Activated CD8-positive, alpha-beta memory T cell treated with anti-CD3 and anti-CD28 coated beads, Interleukin-2, amount 50 U/mL, for 4 hours (primary cell): ENCODE data around the gene CHCHD1.
"Not testable (repeated sequence)": the region's sequence is repeated elsewhere in the genome, so short reads cannot be mapped to it uniquely, and the experiment has no call there.

Source experiments
- DNase-seq: peaks from one replicate; pipeline ENCODE4 v3.0.0-alpha.2; 2020

Gene CHCHD1

GRCh38 chr10:73771722-73772280, 10.0 kb upstream of the CHCHD1 start:
- DNase-seq, result peak; percentile 77

- DNase-seq, result peak; percentile 80
Observed at GRCh38 chr10:73772281-73773151, 9.3 kb upstream of the CHCHD1 start.

- DNase-seq, result no peak
Observed at GRCh38 chr10:73773152-73773879, 8.5 kb upstream of the CHCHD1 start.

- DNase-seq, result no peak
Observed at GRCh38 chr10:73774637-73775036, 7.2 kb upstream of the CHCHD1 start.

- DNase-seq, result no peak
Observed at GRCh38 chr10:73779018-73779417, 2.8 kb upstream of the CHCHD1 start.

GRCh38 chr10:73779539-73780197, 2.2 kb upstream of the CHCHD1 start:
- DNase-seq, result no peak

GRCh38 chr10:73780301-73780700, 1.5 kb upstream of the CHCHD1 start:
- no peak for DNase-seq

- no peak for DNase-seq
Observed at GRCh38 chr10:73780966-73781365, 882 bp upstream of the CHCHD1 start.

GRCh38 chr10:73781548-73781878, 335 bp upstream of the CHCHD1 start:
- DNase-seq, result no peak

GRCh38 chr10:73782749-73783085, 869 bp downstream of the CHCHD1 start:
- no peak for DNase-seq

GRCh38 chr10:73785211-73785720, 3.4 kb downstream of the CHCHD1 start, which contains the start of gene ZSWIM8:
Gene ZSWIM8 (plus strand): TSS chr10:73785606. CDS start chr10:73785879, 273 bp downstream.
- DNase-seq, result peak; percentile 81

- peak; percentile 48 for DNase-seq
Observed at GRCh38 chr10:73785721-73786511, 4.1 kb downstream of the CHCHD1 start.

- DNase-seq, result no peak
Observed at GRCh38 chr10:73786512-73786885, 4.7 kb downstream of the CHCHD1 start.

- not testable (repeated sequence) for DNase-seq
Observed at GRCh38 chr10:73787031-73787800, 5.4 kb downstream of the CHCHD1 start.

GRCh38 chr10:73788864-73789658, 7.2 kb downstream of the CHCHD1 start:
- DNase-seq, result no peak

GRCh38 chr10:73789659-73790055, 7.8 kb downstream of the CHCHD1 start:
- DNase-seq, result no peak

GRCh38 chr10:73790886-73791625, 9.2 kb downstream of the CHCHD1 start:
- DNase-seq, result no peak

- no peak for DNase-seq
Observed at GRCh38 chr10:73791871-73792400, 10.1 kb downstream of the CHCHD1 start.

- no peak for DNase-seq
Observed at GRCh38 chr10:73793456-73793855, 11.6 kb downstream of the CHCHD1 start.

GRCh38 chr10:73795491-73795890, 13.6 kb downstream of the CHCHD1 start:
- DNase-seq, result not testable (repeated sequence)
